Measurements from ENCODE around the gene SDCCAG8.

DNA sequence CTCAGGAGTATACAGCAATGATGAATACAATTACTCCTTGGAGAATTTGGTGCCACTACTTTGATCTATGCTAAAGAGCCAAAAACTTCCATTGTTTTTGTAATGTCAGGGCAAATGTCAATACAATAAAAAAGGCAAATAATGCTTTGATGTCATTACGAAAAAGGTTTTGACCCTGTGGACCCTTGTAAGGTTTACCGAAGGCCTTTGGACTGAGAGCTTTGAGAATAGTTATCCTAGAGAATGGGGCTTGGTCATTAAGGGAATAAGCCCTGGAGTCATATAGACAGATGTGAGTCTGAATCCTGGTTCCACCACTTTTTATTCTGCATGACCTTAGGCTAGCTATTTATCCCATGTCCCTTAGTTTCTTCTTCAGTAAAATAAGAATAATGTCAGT is 28.2 kb upstream of the SDCCAG8 start:
- no peak for TF ChIP-seq POLR2A (IDR thresholded peaks at IDR 0.05)
- TF ChIP-seq, protein P1, sequence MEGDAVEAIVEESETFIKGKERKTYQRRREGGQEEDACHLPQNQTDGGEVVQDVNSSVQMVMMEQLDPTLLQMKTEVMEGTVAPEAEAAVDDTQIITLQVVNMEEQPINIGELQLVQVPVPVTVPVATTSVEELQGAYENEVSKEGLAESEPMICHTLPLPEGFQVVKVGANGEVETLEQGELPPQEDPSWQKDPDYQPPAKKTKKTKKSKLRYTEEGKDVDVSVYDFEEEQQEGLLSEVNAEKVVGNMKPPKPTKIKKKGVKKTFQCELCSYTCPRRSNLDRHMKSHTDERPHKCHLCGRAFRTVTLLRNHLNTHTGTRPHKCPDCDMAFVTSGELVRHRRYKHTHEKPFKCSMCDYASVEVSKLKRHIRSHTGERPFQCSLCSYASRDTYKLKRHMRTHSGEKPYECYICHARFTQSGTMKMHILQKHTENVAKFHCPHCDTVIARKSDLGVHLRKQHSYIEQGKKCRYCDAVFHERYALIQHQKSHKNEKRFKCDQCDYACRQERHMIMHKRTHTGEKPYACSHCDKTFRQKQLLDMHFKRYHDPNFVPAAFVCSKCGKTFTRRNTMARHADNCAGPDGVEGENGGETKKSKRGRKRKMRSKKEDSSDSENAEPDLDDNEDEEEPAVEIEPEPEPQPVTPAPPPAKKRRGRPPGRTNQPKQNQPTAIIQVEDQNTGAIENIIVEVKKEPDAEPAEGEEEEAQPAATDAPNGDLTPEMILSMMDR (IDR thresholded peaks at IDR 0.05), result no peak
